Measurements from ENCODE around the gene CUX1.

GRCh38 chr7:102101111-102101551 lies 283.7 kb downstream of the CUX1 start:
- no peak for TF ChIP-seq POLR2A (IDR thresholded peaks at IDR 0.05)
- TF ChIP-seq CTCF (IDR thresholded peaks at IDR 0.05): no peak
